HCT116 (cell line): ENCODE measurements around the gene FLCN. TPM values are rescaled to one million over a fixed set of nuclear protein-coding genes. Genes with fewer than 3 reads are reported as not detected.

Source experiments
- ATAC-seq: fragments of 200-7000 bp; cut with Tn5 transposase; 2 replicates; pipeline ENCODE4 v1.9.1; 2020; ENCODE audit warnings: mild to moderate bottlenecking, moderate library complexity
- BruUV-seq: library from RNA; stranded (reverse); fragments of 400-500 nt; replicated peaks from 2 replicates; lab custom pipeline; 2021; lab: Mats Ljungman, UMichigan
- CTCF ChIA-PET: fragments of 300-600 bp; sonication (Branson Sonifier 250); formaldehyde crosslinking; loops from one replicate; lab custom pipeline; 2021; ENCODE audit warnings: antibody characterized with exemption; lab: Charles Lee
- POLR2A ChIA-PET: fragments of 300-600, 350-600 bp; sonication (Branson Sonifier 250); formaldehyde crosslinking; loops from one replicate; lab custom pipeline; 2021; ENCODE audit warnings: antibody characterized with exemption; lab: Charles Lee
- RAD21 ChIA-PET, 2 experiments: fragments of 300-600 bp; sonication (Branson Sonifier 250); formaldehyde crosslinking; loops; one replicate each; lab custom pipeline; 2023; ENCODE audit warnings: low total read pairs in 2 of 2; ENCODE audit not compliant: uncharacterized antibody in 2 of 2, unreplicated experiment in 2 of 2, low non-redundant PET in 1 of 2; lab: Charles Lee
- DNase-seq: peaks from one replicate; pipeline ENCODE4 v3.0.0-alpha.2; 2010; ENCODE audit warnings: low read depth, low spot score
- H2AFZ ChIP-seq: fragments of 200-600 bp; shearing (Covaris generic), sonication (generic); 2 replicates; pipeline ENCODE4 v1.6.1; 2017; ENCODE audit warnings: low read depth, mixed run types, mixed read lengths, antibody characterized with exemption, low read length; ENCODE audit not compliant: poor library complexity, severe bottlenecking
- H3K27ac ChIP-seq: 2 replicates; pipeline ENCODE4 v1.5.1; 2012; ENCODE audit warnings: low read depth, low read length
- H3K27me3 ChIP-seq: fragments of 200-600 bp; sonication (generic); 2 replicates; pipeline ENCODE4 v1.6.1; 2016; ENCODE audit warnings: mixed run types, low read length, mixed read lengths; ENCODE audit not compliant: insufficient read depth
- H3K36me3 ChIP-seq, 2 experiments: fragments of 200-500 bp in 1 of 2; fragments of 200-600 bp in 1 of 2; sonication (Bioruptor generic) in 1 of 2; sonication (generic) in 1 of 2; 2 replicates each; pipeline versions ENCODE4 v1.5.1 to v1.6.1; 2014 to 2016; ENCODE audit warnings: low read length in 2 of 2, inconsistent platforms in 1 of 2, mixed read lengths in 1 of 2, mixed run types in 1 of 2; ENCODE audit not compliant: insufficient read depth in 2 of 2, control insufficient read depth in 1 of 2
- H3K4me1 ChIP-seq, 2 experiments: fragments of 200-600 bp in 1 of 2; sonication (generic) in 1 of 2; 2 replicates each; pipeline versions ENCODE4 v1.5.1 to v1.6.1; 2012 to 2017; ENCODE audit warnings: low read length in 2 of 2, inconsistent platforms in 1 of 2, mild to moderate bottlenecking in 1 of 2, mixed read lengths in 1 of 2, mixed run types in 1 of 2, moderate library complexity in 1 of 2; ENCODE audit not compliant: insufficient read depth in 2 of 2, control insufficient read depth in 1 of 2
- H3K4me2 ChIP-seq: fragments of 200-600 bp; sonication (generic); 2 replicates; pipeline ENCODE4 v1.6.1; 2017; ENCODE audit warnings: mixed run types, low read length, mixed read lengths
- H3K4me3 ChIP-seq, 2 experiments: fragments of 200-600 bp in 1 of 2; sonication (generic) in 1 of 2; replicated peaks in 1 of 2; 2 replicates each; pipeline ENCODE4 v1.5.1; 2011 to 2016; ENCODE audit warnings: low read length in 2 of 2, control low read depth in 1 of 2, low read depth in 1 of 2, mild to moderate bottlenecking in 1 of 2, mixed read lengths in 1 of 2, mixed run types in 1 of 2
- H3K79me2 ChIP-seq: fragments of 200-600 bp; sonication (generic); 2 replicates; pipeline ENCODE4 v1.6.1; 2017; ENCODE audit warnings: mild to moderate bottlenecking, mixed run types, low read length, moderate library complexity, mixed read lengths; ENCODE audit not compliant: insufficient read depth
- H3K9ac ChIP-seq: fragments of 200-600 bp; sonication (generic); 2 replicates; pipeline ENCODE4 v1.6.1; 2016; ENCODE audit warnings: low read length, mixed read lengths
- H3K9me2 ChIP-seq: fragments of 200-600 bp; sonication (generic), shearing (Covaris generic); 2 replicates; pipeline ENCODE4 v1.6.1; 2017; ENCODE audit warnings: mixed run types, mild to moderate bottlenecking, moderate library complexity; ENCODE audit not compliant: insufficient read depth
- H3K9me3 ChIP-seq, 2 experiments: fragments of 200-500 bp in 1 of 2; fragments of 200-600 bp in 1 of 2; sonication (Bioruptor generic) in 1 of 2; sonication (generic) in 1 of 2; 2 replicates each; pipeline ENCODE4 v1.6.1; 2014 to 2017; ENCODE audit warnings: low read length in 2 of 2, mixed read lengths in 2 of 2, inconsistent platforms in 1 of 2, low read depth in 1 of 2, mild to moderate bottlenecking in 1 of 2, mixed run types in 1 of 2, moderate library complexity in 1 of 2; ENCODE audit not compliant: control insufficient read depth in 1 of 2, insufficient read depth in 1 of 2
- H4K20me1 ChIP-seq: fragments of 200-600 bp; sonication (generic), shearing (Covaris generic); 2 replicates; pipeline ENCODE4 v1.6.1; 2017; ENCODE audit warnings: mixed run types, mild to moderate bottlenecking, moderate library complexity; ENCODE audit not compliant: insufficient read depth
- ATF3 ChIP-seq: IDR thresholded peaks from 2 replicates; pipeline ENCODE4 v1.6.1; 2012
- CBX3 ChIP-seq: IDR thresholded peaks from 2 replicates; pipeline ENCODE4 v1.6.1; 2012; ENCODE audit warnings: low read depth
- EGR1 ChIP-seq: IDR thresholded peaks from 2 replicates; pipeline ENCODE4 v1.6.1; 2012; ENCODE audit warnings: low read depth
- ELF1 ChIP-seq: IDR thresholded peaks from 2 replicates; pipeline ENCODE4 v1.6.1; 2012; ENCODE audit warnings: low read depth, borderline replicate concordance
- EZH2 ChIP-seq: fragments of 200-600 bp; sonication (generic); IDR thresholded peaks from 2 replicates; pipeline ENCODE4 v1.6.1; 2017; ENCODE audit warnings: antibody characterized with exemption, mixed run types
- EZH2phosphoT487 ChIP-seq: fragments of 200-600 bp; IDR thresholded peaks from 2 replicates; pipeline ENCODE4 v1.6.1; 2018; ENCODE audit warnings: antibody characterized with exemption, borderline replicate concordance
- FOSL1 ChIP-seq: IDR thresholded peaks from 2 replicates; pipeline ENCODE4 v1.6.1; 2012; ENCODE audit warnings: low read depth
- JUND ChIP-seq: IDR thresholded peaks from 2 replicates; pipeline ENCODE4 v1.6.1; 2012
- MAX ChIP-seq: IDR thresholded peaks from 2 replicates; pipeline ENCODE4 v1.6.1; 2012
- POLR2AphosphoS5 ChIP-seq: IDR thresholded peaks from 2 replicates; pipeline ENCODE4 v1.6.1; 2011; ENCODE audit warnings: mild to moderate bottlenecking, low read depth, low read length, moderate library complexity
- RAD21 ChIP-seq: IDR thresholded peaks from 2 replicates; pipeline ENCODE4 v1.6.1; 2012; ENCODE audit warnings: low read depth, mild to moderate bottlenecking
- REST ChIP-seq: IDR thresholded peaks from 2 replicates; pipeline ENCODE4 v1.6.1; 2012; ENCODE audit warnings: low read depth
- SIN3A ChIP-seq: IDR thresholded peaks from 2 replicates; pipeline ENCODE4 v1.6.1; 2012; ENCODE audit warnings: low read depth
- SP1 ChIP-seq: IDR thresholded peaks from 2 replicates; pipeline ENCODE4 v1.6.1; 2012; ENCODE audit warnings: low read depth
- SRF ChIP-seq: IDR thresholded peaks from 2 replicates; pipeline ENCODE4 v1.6.1; 2012; ENCODE audit warnings: low read depth
- TCF7L2 ChIP-seq: IDR thresholded peaks from 2 replicates; pipeline ENCODE4 v1.7.0; 2011; ENCODE audit warnings: borderline replicate concordance, inconsistent platforms; ENCODE audit not compliant: insufficient read depth, insufficient read length; ENCODE audit errors: extremely low read depth
- YY1 ChIP-seq: IDR thresholded peaks from 2 replicates; pipeline ENCODE4 v1.6.1; 2011; ENCODE audit warnings: low read length, low read depth, moderate library complexity, mild to moderate bottlenecking; ENCODE audit not compliant: insufficient replicate concordance; ENCODE audit errors: extremely low read depth
- ZFX ChIP-seq: fragments of 450-650 bp; IDR thresholded peaks from 2 replicates; pipeline ENCODE4 v1.6.1; 2017
- ZNF274 ChIP-seq: fragments of 200-500 bp; sonication (Bioruptor generic); IDR thresholded peaks from 2 replicates; pipeline ENCODE4 v1.6.1; 2014; ENCODE audit warnings: mild to moderate bottlenecking, low read depth, low read length, inconsistent platforms
- intact Hi-C: fragments of 100-400 bp; cut with micrococcal nuclease; formaldehyde crosslinking; loops from 2 replicates; pipeline ENCODE4 v1.10.0; 2022
- total RNA-seq: library from RNA; stranded (reverse); gene quantifications from one replicate; pipeline ENCODE4 v1.2.1, GENCODE V29; 2021; ENCODE audit not compliant: unreplicated experiment

Gene FLCN
- total RNA-seq, 1 experiment from 2014 or later, result 23.7 TPM

- Histone ChIP-seq H3K36me3 (peaks cover 0 to 10% of the 10 kb centered on the region in 2 experiments; a peak in 1 of 4 replicates), H3K9me3 (no peaks in the 10 kb centered on the region), H3K79me2 (no peaks in the 10 kb centered on the region), H3K4me2 (no peak overlapping the region), H4K20me1 (peaks cover 3% of the 10 kb centered on the region; the same call in 1 of the 2 replicates), H3K9ac (no peak overlapping the region), H3K4me3 (no peak overlapping the region), H3K27me3 (no peaks in the 10 kb centered on the region), H3K9me2 (no peaks in the 10 kb centered on the region), H2AFZ (no peak overlapping the region), H3K4me1 (peaks cover 6 to 22% of the 10 kb centered on the region in 2 experiments; a peak in 3 of 4 replicates), H3K27ac (no peak overlapping the region)
- ATAC-seq, result no peak
- intact Hi-C loops, result no loop called here
- POLR2A ChIA-PET, result no interaction called here
- BruUV-seq, result no TSS peak
- TF ChIP-seq EGR1 (no peak), ATF3 (no peak), SP1 (no peak), ZFX (no peak), CBX3 (no peak), YY1 (no peak), ELF1 (no peak), EZH2phosphoT487 (no peak), JUND (no peak), POLR2AphosphoS5 (no peak), FOSL1 (no peak), MAX (no peak), REST (no peak), ZNF274 (no peak), RAD21 (no peak), SRF (no peak), TCF7L2 (no peak), SIN3A (no peak), EZH2 (no peak)
- CTCF ChIA-PET, result no interaction called here
- DNase-seq, result no peak
- RAD21 ChIA-PET, result no interaction called here
Observed at GRCh38 chr17:17190188-17190587, 46.8 kb downstream of the FLCN start.
